Measurements from ENCODE around the gene HNRNPF. TPM values are rescaled to one million over a fixed set of nuclear protein-coding genes. Genes with fewer than 3 reads are reported as not detected.
"Not testable (repeated sequence)": the region's sequence is repeated elsewhere in the genome, so short reads cannot be mapped to it uniquely, and the experiment has no call there.

Gene HNRNPF
- total RNA-seq, 2 experiments from 2014 or later, result 410 to 466 TPM

- Mint-ChIP-seq H3K9me3 (ENCODE audit: low read depth) (no peaks in the 10 kb centered on the region), H3K27me3 (no peaks in the 10 kb centered on the region), H3K36me3 (ENCODE audit: low read depth) (peaks cover 84% of the 10 kb centered on the region), H3K27ac (peak overlapping the region; percentile 96), H3K4me1 (peaks cover 63% of the 10 kb centered on the region), H3K4me3 (peak overlapping the region; percentile 99)
- ATAC-seq, result peak; percentile 72
- POLR2A ChIA-PET, result interaction anchor here (0.6 to 2.2 kb wide), 6 partner anchors 11 to 57 kb away, joined by 3 to 24 read pairs (median 4); partner anchors contain the start of gene HNRNPF
- DNase-seq, result peak; percentile 93
- intact Hi-C loops (cut with DNase I, micrococcal nuclease), result loop anchor here (1.0 to 10.0 kb wide), 9 partner anchors 10 to 614 kb away; partner anchors contain the start of genes BMS1 (in 1 of the 2), CSGALNACT2 (in 1 of the 2) and ZNF239 (in 1 of the 2)
- CTCF ChIA-PET, result interaction anchor here (0.5 to 2.5 kb wide), 4 partner anchors 10 to 245 kb away, joined by 3 to 9 read pairs (median 4); no protein-coding TSS in a partner anchor
Observed at GRCh38 chr10:43396928-43397624, 11.9 kb downstream of the HNRNPF start.

DNA sequence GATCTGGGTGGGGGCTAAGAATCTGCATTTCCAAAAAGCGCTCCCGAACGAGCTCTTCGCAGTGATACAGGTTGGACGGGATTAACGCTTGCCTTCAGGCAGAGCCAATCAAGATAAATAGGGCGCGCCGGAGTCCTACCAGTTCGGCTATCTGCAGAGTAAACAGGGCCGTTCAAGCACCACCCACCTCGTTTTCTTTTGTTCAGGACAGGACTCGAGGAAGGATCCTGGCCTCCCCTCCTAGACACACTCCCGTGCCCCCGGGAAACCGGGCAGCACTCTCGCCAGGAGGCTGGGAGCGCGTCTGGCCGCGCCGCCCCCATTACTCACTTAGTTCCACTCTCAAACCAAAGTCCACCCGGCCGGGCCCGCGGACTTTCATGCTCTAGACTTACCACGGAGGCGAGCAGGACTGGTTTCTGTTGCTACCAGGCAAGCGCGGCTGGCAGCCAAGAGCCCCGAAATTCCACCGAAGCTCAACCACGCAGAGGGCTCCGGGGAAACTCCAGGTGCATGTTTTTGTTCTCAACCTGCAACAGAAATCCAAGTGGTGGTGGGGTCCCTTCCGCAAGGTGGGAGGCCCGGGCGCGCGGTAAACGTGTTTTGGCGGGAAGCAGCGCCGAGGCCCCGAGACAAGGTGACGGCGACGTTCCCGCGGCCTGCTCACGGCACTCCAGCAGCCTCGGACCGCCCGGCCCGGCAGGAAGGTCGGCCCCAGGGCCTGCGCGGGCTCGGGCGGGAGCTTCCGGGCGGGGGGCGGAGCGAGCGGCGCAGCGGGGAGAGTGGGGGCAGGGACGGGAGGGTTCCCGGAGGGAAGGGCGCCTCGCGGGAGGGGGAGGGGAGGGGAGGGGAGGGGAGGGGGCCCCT is 12.7 kb downstream of the HNRNPF start:
- no peaks in the 10 kb centered on the region for H3K27me3 Mint-ChIP-seq
- no peaks in the 10 kb centered on the region for H3K9me3 Mint-ChIP-seq (ENCODE audit: low read depth)
- H3K36me3 Mint-ChIP-seq (ENCODE audit: low read depth), result peaks cover 84% of the 10 kb centered on the region
- H3K4me3 Mint-ChIP-seq, result peak overlapping the region; percentile 99
- ChIA-PET POLR2A (interaction anchor here (0.8 to 2.2 kb wide), 7 partner anchors 10 to 57 kb away, joined by 3 to 24 read pairs (median 3); partner anchors contain the start of gene HNRNPF), CTCF (interaction anchor here (0.5 to 2.5 kb wide), 5 partner anchors 11 to 244 kb away, joined by 3 to 9 read pairs (median 3); no protein-coding TSS in a partner anchor)
- H3K4me1 Mint-ChIP-seq, result peaks cover 61% of the 10 kb centered on the region
- H3K27ac Mint-ChIP-seq, result peak overlapping the region; percentile 85
- peak; percentile 61 for ATAC-seq
- intact Hi-C loops (cut with DNase I, micrococcal nuclease), result loop anchor here (2.0 to 10.0 kb wide), 4 partner anchors 34 to 613 kb away; partner anchors contain the start of genes BMS1 (in 1 of the 2), CSGALNACT2 (in 1 of the 2) and ZNF239 (in 1 of the 2)
- DNase-seq, result peak; percentile 90

GRCh38 chr10:43395571-43396060 is 13.4 kb downstream of the HNRNPF start:
- Mint-ChIP-seq H3K27me3 (no peaks in the 10 kb centered on the region), H3K9me3 (ENCODE audit: low read depth) (no peaks in the 10 kb centered on the region), H3K36me3 (ENCODE audit: low read depth) (peaks cover 87% of the 10 kb centered on the region), H3K4me3 (peak overlapping the region; percentile 99), H3K27ac (peak overlapping the region; percentile 85), H3K4me1 (peaks cover 61% of the 10 kb centered on the region)
- CTCF ChIA-PET, result interaction anchor here (0.6 to 2.5 kb wide), 5 partner anchors 10 to 249 kb away, joined by 3 to 9 read pairs (median 3); no protein-coding TSS in a partner anchor
- intact Hi-C loops (cut with DNase I, micrococcal nuclease), result loop anchor here (2.0 to 10.0 kb wide), 4 partner anchors 33 to 613 kb away; partner anchors contain the start of genes BMS1 (in 1 of the 2), CSGALNACT2 (in 1 of the 2) and ZNF239 (in 1 of the 2)
- ATAC-seq (no peak), DNase-seq (peak; percentile 58)
- POLR2A ChIA-PET, result interaction anchor here (0.8 to 2.2 kb wide), 4 partner anchors 10 to 25 kb away, joined by 3 to 24 read pairs (median 4); no protein-coding TSS in a partner anchor

DNA sequence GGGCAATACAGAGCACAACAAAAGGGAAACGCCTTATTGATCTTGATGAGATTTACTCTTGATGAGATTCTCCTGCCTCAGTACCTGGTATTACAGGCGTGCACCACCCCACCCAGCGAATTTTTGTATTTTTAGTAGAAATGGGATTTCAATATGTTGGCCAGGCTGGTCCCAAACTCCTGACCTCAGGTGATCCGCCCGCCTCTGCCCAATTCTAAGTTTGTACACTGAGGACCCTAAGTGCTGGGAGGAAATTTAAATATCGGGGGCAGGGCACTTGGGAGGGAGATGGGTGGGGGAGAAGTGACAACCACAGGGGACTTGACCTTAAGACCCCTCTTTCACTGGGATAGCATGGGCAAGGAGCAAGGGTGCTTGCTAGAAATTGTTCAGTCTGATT is 14.1 kb downstream of the HNRNPF start:
- ATAC-seq (no peak), DNase-seq (no peak)
- no peaks in the 10 kb centered on the region for H3K27me3 Mint-ChIP-seq
- H3K27ac Mint-ChIP-seq, result peak overlapping the region; percentile 85
- peaks cover 62% of the 10 kb centered on the region for H3K4me1 Mint-ChIP-seq
- peaks cover 89% of the 10 kb centered on the region for H3K36me3 Mint-ChIP-seq (ENCODE audit: low read depth)
- peak overlapping the region; percentile 99 for H3K4me3 Mint-ChIP-seq
- CTCF ChIA-PET, result interaction anchor here (0.8 to 2.5 kb wide), 4 partner anchors 9 to 250 kb away, joined by 3 to 9 read pairs (median 3); no protein-coding TSS in a partner anchor
- POLR2A ChIA-PET, result interaction anchor here (1.3 kb wide), 1 partner anchor 11 kb away, joined by 3 read pairs; no protein-coding TSS in a partner anchor
- intact Hi-C loops (cut with DNase I, micrococcal nuclease), result loop anchor here (5.0 to 10.0 kb wide), 3 partner anchors 33 to 258 kb away; partner anchors contain the start of genes CSGALNACT2 (in 1 of the 2) and ZNF239 (in 1 of the 2)
- no peaks in the 10 kb centered on the region for H3K9me3 Mint-ChIP-seq (ENCODE audit: low read depth)

- ATAC-seq (no peak), DNase-seq (no peak)
- Mint-ChIP-seq H3K4me3 (no peak overlapping the region), H3K36me3 (ENCODE audit: low read depth) (peaks cover 93% of the 10 kb centered on the region), H3K27ac (peak overlapping the region; percentile 85), H3K27me3 (no peaks in the 10 kb centered on the region), H3K4me1 (peaks cover 60% of the 10 kb centered on the region), H3K9me3 (ENCODE audit: low read depth) (no peaks in the 10 kb centered on the region)
- ChIA-PET CTCF (interaction anchor here (0.7 to 1.6 kb wide), 5 partner anchors 8 to 63 kb away, joined by 3 to 5 read pairs (median 3); no protein-coding TSS in a partner anchor), POLR2A (interaction anchor here (0.7 to 1.0 kb wide), 2 partner anchors 10 to 60 kb away, joined by 3 to 4 read pairs; no protein-coding TSS in a partner anchor)
- intact Hi-C loops (cut with DNase I, micrococcal nuclease), result loop anchor here in 1 of 2 experiments (10.0 kb wide), 1 partner anchor 181 kb away; the partner anchor contains the start of gene ZNF239
Observed at GRCh38 chr10:43393606-43394360, 15.2 kb downstream of the HNRNPF start.

- Mint-ChIP-seq H3K4me1 (peaks cover 63% of the 10 kb centered on the region), H3K27ac (peak overlapping the region; percentile 91), H3K36me3 (ENCODE audit: low read depth) (peaks cover 93% of the 10 kb centered on the region)
- CTCF ChIA-PET, result interaction anchor here (0.7 to 1.4 kb wide), 2 partner anchors 8 to 14 kb away, joined by 3 to 5 read pairs; no protein-coding TSS in a partner anchor
- H3K9me3 Mint-ChIP-seq (ENCODE audit: low read depth); ATAC-seq; H3K27me3 Mint-ChIP-seq; DNase-seq; POLR2A ChIA-PET; H3K4me3 Mint-ChIP-seq: not testable (repeated sequence)
- intact Hi-C loops (cut with DNase I, micrococcal nuclease), result loop anchor here in 1 of 2 experiments (10.0 kb wide), 1 partner anchor 182 kb away; the partner anchor contains the start of gene ZNF239
Observed at GRCh38 chr10:43393186-43393585, 15.8 kb downstream of the HNRNPF start.

DNA sequence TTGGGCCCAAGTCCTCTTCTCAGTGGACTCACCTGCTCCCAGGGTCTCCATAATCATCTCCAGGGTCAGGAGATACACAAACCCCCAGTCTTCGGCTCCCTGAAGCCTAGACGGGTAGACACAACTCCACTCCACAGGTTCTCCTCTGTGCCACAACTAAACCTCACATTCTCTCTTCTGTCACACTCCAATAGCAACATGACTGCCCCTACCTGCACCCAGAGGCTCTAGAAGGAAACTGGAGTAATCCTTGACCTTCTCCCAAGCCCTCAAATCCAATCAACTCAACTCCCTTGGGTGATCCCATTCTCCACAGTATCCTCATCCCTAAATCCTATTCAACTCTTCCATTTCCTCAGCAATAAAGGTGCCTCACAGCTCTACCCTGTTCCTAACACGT is 16.2 kb downstream of the HNRNPF start:
- Mint-ChIP-seq H3K4me3 (no peak overlapping the region), H3K27ac (peak overlapping the region; percentile 91), H3K9me3 (ENCODE audit: low read depth) (no peaks in the 10 kb centered on the region), H3K4me1 (peaks cover 65% of the 10 kb centered on the region), H3K36me3 (ENCODE audit: low read depth) (peaks cover 93% of the 10 kb centered on the region), H3K27me3 (no peaks in the 10 kb centered on the region)
- no peak for ATAC-seq
- no peak for DNase-seq
- ChIA-PET CTCF (no interaction called here), POLR2A (no interaction called here)
- intact Hi-C loops (cut with DNase I, micrococcal nuclease), result loop anchor here in 1 of 2 experiments (10.0 kb wide), 1 partner anchor 182 kb away; the partner anchor contains the start of gene ZNF239

DNA sequence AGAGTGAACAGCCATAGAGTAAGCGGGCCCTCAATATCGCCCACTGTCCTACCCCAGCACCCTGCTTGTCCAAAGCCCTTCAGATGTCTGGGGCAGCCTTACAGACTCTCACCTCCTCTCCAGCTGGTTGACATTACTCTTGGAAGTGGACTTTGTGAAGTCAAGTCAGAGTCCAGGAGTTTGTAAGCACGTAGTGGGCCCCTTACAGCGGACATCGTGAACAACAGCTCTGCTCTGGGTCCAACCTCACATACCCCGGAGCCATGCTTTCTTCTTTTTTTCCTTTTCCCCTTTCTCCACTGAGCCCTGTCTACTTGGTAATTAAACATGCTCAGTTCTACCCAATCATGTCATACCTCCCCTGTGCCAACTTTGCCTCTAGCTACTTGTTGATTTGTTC is 17.5 kb downstream of the HNRNPF start:
- H3K27ac Mint-ChIP-seq, result peak overlapping the region; percentile 84
- intact Hi-C loops (cut with DNase I, micrococcal nuclease), result loop anchor here in 1 of 2 experiments (10.0 kb wide), 1 partner anchor 183 kb away; the partner anchor contains the start of gene ZNF239

GRCh38 chr10:43390759-43391158 is 18.2 kb downstream of the HNRNPF start:
- no peak overlapping the region for H3K4me3 Mint-ChIP-seq
- H3K36me3 Mint-ChIP-seq (ENCODE audit: low read depth), result peaks cover 95% of the 10 kb centered on the region
- POLR2A ChIA-PET, result interaction anchor here (0.6 to 2.1 kb wide), 3 partner anchors 9 to 63 kb away, joined by 3 to 6 read pairs (median 4); no protein-coding TSS in a partner anchor
- H3K27ac Mint-ChIP-seq, result peak overlapping the region; percentile 72
- H3K27me3 Mint-ChIP-seq, result no peaks in the 10 kb centered on the region
- ATAC-seq (peak; percentile 42), DNase-seq (peak; percentile 33)
- CTCF ChIA-PET, result interaction anchor here (0.6 to 1.4 kb wide), 4 partner anchors 17 to 31 kb away, joined by 3 read pairs; no protein-coding TSS in a partner anchor
- intact Hi-C loops (cut with DNase I, micrococcal nuclease), result loop anchor here in 1 of 2 experiments (10.0 kb wide), 1 partner anchor 184 kb away; the partner anchor contains the start of gene ZNF239
- peaks cover 81% of the 10 kb centered on the region for H3K4me1 Mint-ChIP-seq
- no peaks in the 10 kb centered on the region for H3K9me3 Mint-ChIP-seq (ENCODE audit: low read depth)

More for the DNA sequence above, 17.5 kb downstream of the HNRNPF start:
- no peak for ATAC-seq
- peaks cover 98% of the 10 kb centered on the region for H3K36me3 Mint-ChIP-seq (ENCODE audit: low read depth)
- ChIA-PET POLR2A (interaction anchor here (0.6 to 2.1 kb wide), 5 partner anchors 8 to 122 kb away, joined by 3 to 7 read pairs (median 4); no protein-coding TSS in a partner anchor), CTCF (interaction anchor here (0.6 to 1.4 kb wide), 3 partner anchors 16 to 442 kb away, joined by 3 read pairs; no protein-coding TSS in a partner anchor)
- H3K9me3 Mint-ChIP-seq (ENCODE audit: low read depth), result no peaks in the 10 kb centered on the region
- H3K4me3 Mint-ChIP-seq, result no peak overlapping the region
- no peaks in the 10 kb centered on the region for H3K27me3 Mint-ChIP-seq
- peaks cover 78% of the 10 kb centered on the region for H3K4me1 Mint-ChIP-seq
- DNase-seq, result no peak
